ENCODE data around the gene TMEM144.

Gene TMEM144

GRCh38 chr4:158302076-158302866 is 92.0 kb downstream of the TMEM144 start:
- DNase-seq, result no peak

DNA sequence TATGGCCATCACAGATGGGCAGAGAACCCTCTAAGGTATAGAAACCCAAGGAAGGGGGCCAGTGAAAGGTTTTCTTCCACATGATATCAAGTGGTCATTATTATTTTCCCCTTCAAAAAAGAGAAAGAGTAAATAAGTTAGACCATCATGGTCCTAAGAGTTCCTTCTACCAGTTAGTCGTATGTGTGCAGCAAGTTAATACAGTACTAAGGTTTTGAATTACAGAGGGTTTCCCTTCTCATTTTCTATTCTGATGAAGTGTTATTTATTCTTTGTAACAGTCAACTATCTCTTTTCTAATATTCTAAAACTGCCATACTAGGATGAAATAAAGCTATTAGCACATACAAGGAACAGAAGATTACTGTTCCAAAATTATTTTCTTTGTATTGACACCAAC is 94.4 kb downstream of the TMEM144 start:
- no peak for DNase-seq
